Effector memory CD4-positive, alpha-beta T cell (primary cell): ENCODE results near the gene BMP3.
"Not testable (repeated sequence)": the region's sequence is repeated elsewhere in the genome, so short reads cannot be mapped to it uniquely, and the experiment has no call there.

Experiments used
- DNase-seq, 3 donors: peaks; one replicate each; pipeline ENCODE4 v3.0.0-alpha.2; 2020
- H3K27ac ChIP-seq: 2 replicates; pipeline ENCODE4 v1.7.0; 2013; ENCODE audit warnings: mild to moderate bottlenecking, low read length, moderate library complexity; ENCODE audit not compliant: insufficient read depth, poor library complexity, severe bottlenecking
- H3K27me3 ChIP-seq: replicated peaks from 2 replicates; pipeline ENCODE4 v1.7.0; 2013; ENCODE audit warnings: mild to moderate bottlenecking, low read length; ENCODE audit not compliant: insufficient read depth, control insufficient read depth, poor library complexity, severe bottlenecking
- H3K36me3 ChIP-seq: 2 replicates; pipeline ENCODE4 v1.7.0; 2013; ENCODE audit warnings: mild to moderate bottlenecking, low read length, moderate library complexity; ENCODE audit not compliant: control insufficient read depth, insufficient read depth
- H3K4me1 ChIP-seq: 2 replicates; pipeline ENCODE4 v1.7.0; 2013; ENCODE audit warnings: low read length, mild to moderate bottlenecking; ENCODE audit not compliant: control insufficient read depth, insufficient read depth, poor library complexity, severe bottlenecking
- H3K4me3 ChIP-seq: 2 replicates; pipeline ENCODE4 v1.7.0; 2013; ENCODE audit warnings: low read length, low read depth, mild to moderate bottlenecking; ENCODE audit not compliant: insufficient read depth, poor library complexity, severe bottlenecking
- H3K9me3 ChIP-seq: 2 replicates; pipeline ENCODE4 v1.7.0; 2013; ENCODE audit warnings: mild to moderate bottlenecking, low read length, moderate library complexity; ENCODE audit not compliant: control insufficient read depth
- total RNA-seq, 3 donors: gene quantifications; one replicate each; lab custom pipeline; 2026; lab: John Stamatoyannopoulos, UW

BMP3 gene
- total RNA-seq, result 0 reads per million in 3 donors

GRCh38 chr4:81030061-81030980 lies at the start of gene BMP3:
Gene BMP3 (plus strand): TSS chr4:81030708. CDS start chr4:81031285, 577 bp downstream.
- H3K27ac ChIP-seq, result no peak within 1 kb of the TSS
- no peak for DNase-seq
- H3K27me3 ChIP-seq, result peaks cover 11% of the 10 kb centered on the region

GRCh38 chr4:80986011-80986410 lies 44.5 kb upstream of the BMP3 start:
- Histone ChIP-seq H3K4me1 (no peaks in the 10 kb centered on the region), H3K4me3 (no peak overlapping the region), H3K36me3 (no peaks in the 10 kb centered on the region), H3K27ac (no peak overlapping the region), H3K9me3 (no peaks in the 10 kb centered on the region), H3K27me3 (no peaks in the 10 kb centered on the region)
- DNase-seq, result no peak

More at GRCh38 chr4:81030061-81030980, at the start of gene BMP3:
- Histone ChIP-seq H3K4me1 (peaks cover 3% of the 10 kb centered on the region), H3K36me3 (no peaks in the 10 kb centered on the region), H3K9me3 (no peaks in the 10 kb centered on the region), H3K4me3 (peak within 1 kb of the TSS; percentile 30)

DNA sequence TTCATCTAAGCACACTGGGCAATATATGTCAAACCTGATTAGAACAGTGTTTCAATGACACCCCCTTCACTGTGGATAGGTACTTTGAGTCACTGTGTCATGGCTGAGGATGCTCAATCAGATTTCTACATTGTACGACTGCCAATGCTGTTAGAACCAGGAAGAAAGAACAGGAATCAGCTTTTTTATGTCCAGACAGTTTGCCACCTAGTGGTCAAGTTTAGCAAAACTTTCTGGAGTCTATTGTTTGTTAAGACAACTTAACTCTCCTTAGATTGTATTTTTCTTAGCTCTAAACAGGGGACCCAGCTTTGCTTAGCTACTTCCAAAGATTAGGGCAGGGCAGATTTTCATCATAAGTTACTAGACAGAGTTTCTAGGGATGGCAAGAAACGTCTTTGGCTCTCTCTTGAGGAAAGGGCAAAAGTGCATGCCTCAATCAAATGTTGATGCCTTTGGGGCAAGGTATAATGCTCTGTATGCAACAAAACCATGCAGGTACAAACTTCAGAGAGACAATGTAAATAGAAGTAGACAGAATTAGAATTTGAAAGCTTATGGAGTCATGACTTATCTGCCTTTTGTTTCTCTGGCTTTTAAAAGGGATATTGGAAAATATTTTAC lies 40.5 kb upstream of the BMP3 start:
- no peaks in the 10 kb centered on the region for H3K27me3 ChIP-seq
- H3K4me1 ChIP-seq, result no peaks in the 10 kb centered on the region
- H3K36me3 ChIP-seq, result no peaks in the 10 kb centered on the region
- H3K4me3 ChIP-seq, result no peak overlapping the region
- peak in 1 of 3 donors; percentile 0 for DNase-seq
- H3K27ac ChIP-seq, result no peak overlapping the region
- H3K9me3 ChIP-seq, result no peaks in the 10 kb centered on the region

GRCh38 chr4:80990851-80991250 lies 39.7 kb upstream of the BMP3 start:
- Histone ChIP-seq H3K4me3 (no peak overlapping the region), H3K4me1 (no peaks in the 10 kb centered on the region), H3K36me3 (no peaks in the 10 kb centered on the region), H3K27ac (no peak overlapping the region), H3K27me3 (no peaks in the 10 kb centered on the region), H3K9me3 (no peaks in the 10 kb centered on the region)
- no peak for DNase-seq

DNA sequence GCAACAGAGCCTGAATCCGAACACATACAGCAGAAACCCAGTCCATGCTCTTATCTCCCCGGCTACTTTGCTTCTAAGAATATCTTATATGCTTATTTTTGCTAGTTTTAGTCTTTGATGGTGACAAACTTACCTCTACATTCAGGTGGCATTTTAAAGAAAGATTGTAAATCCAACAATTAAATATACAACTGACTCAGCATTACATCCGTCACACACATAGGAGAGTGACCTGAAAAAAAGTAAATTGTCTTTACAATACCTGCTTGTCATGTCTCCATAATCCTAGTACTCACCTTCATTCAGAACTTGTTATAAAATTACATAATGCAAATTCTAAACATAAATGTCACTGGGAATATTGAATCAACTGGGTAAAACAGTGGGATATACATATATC lies 30.6 kb upstream of the BMP3 start:
- Histone ChIP-seq H3K9me3 (no peaks in the 10 kb centered on the region), H3K36me3 (no peaks in the 10 kb centered on the region), H3K27ac (no peak overlapping the region), H3K4me1 (no peaks in the 10 kb centered on the region), H3K27me3 (no peaks in the 10 kb centered on the region), H3K4me3 (no peak overlapping the region)
- no peak for DNase-seq

DNA sequence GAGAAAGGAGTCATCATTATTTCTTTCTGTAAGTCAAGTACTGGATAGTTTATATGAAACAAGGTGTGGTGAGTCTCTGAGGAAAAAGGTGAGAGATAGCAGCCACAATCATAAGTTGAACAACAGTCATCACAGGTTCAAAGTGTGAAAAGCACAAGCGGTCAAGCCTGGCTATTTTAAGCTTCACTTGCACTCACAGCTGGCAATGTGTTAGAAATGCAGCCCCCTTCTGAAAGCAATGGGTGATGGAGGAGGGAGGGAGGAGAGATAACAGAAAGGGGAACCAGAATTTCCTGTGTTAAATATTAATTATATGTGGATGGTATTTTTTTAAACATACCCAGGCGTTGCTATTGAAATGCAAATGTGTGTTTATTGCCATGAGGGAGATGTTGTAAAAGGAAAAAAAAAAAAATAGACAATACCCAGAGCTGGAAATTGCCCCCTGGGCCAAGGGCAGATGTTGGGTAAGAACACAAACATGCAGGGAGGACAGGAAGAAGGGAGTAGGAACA lies 26.9 kb upstream of the BMP3 start:
- Histone ChIP-seq H3K27ac (no peak overlapping the region), H3K27me3 (no peaks in the 10 kb centered on the region), H3K4me1 (no peaks in the 10 kb centered on the region), H3K9me3 (no peaks in the 10 kb centered on the region), H3K36me3 (no peaks in the 10 kb centered on the region), H3K4me3 (no peak overlapping the region)
- DNase-seq, result no peak

DNA sequence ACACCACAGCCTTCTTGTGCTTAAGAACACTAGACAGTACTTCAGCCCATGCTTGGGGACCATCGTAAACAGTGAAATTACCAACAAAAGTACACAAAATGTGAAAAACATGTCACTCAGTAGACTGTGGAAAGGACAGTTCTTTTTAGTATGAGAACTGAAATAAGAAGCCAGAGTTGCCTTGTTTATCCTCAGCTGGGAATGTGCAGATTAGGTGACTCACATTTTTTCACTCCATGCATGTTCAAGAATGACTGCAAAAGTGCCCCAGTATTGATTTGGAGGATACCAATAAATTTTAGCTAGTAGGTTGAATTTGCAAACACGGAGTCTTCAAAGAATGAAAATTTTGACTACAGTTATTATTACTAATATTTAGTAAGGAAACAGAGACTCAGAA lies 23.1 kb upstream of the BMP3 start:
- Histone ChIP-seq H3K27ac (no peak overlapping the region), H3K36me3 (no peaks in the 10 kb centered on the region), H3K4me1 (no peaks in the 10 kb centered on the region), H3K9me3 (no peaks in the 10 kb centered on the region), H3K27me3 (no peaks in the 10 kb centered on the region), H3K4me3 (no peak overlapping the region)
- no peak for DNase-seq

- H3K27ac ChIP-seq, H3K4me3 ChIP-seq, H3K27me3 ChIP-seq, H3K36me3 ChIP-seq, H3K9me3 ChIP-seq, H3K4me1 ChIP-seq, DNase-seq: not testable (repeated sequence)
Observed at GRCh38 chr4:81016566-81016965, 13.9 kb upstream of the BMP3 start.

GRCh38 chr4:81019006-81019405 lies 11.5 kb upstream of the BMP3 start:
- Histone ChIP-seq H3K4me3 (no peak overlapping the region), H3K36me3 (no peaks in the 10 kb centered on the region), H3K27ac (no peak overlapping the region), H3K4me1 (no peaks in the 10 kb centered on the region), H3K27me3 (no peaks in the 10 kb centered on the region), H3K9me3 (no peaks in the 10 kb centered on the region)
- no peak for DNase-seq
